ENCODE results near the gene ARL4A. TPM values are rescaled to one million over a fixed set of nuclear protein-coding genes. Genes with fewer than 3 reads are reported as not detected.

ARL4A gene
- total and polyA plus RNA-seq, 9 of the 15 experiments (the other 6 are each of a cell fraction or from before 2014, with no cell fraction given): 118 to 688 (median 172) TPM

DNA sequence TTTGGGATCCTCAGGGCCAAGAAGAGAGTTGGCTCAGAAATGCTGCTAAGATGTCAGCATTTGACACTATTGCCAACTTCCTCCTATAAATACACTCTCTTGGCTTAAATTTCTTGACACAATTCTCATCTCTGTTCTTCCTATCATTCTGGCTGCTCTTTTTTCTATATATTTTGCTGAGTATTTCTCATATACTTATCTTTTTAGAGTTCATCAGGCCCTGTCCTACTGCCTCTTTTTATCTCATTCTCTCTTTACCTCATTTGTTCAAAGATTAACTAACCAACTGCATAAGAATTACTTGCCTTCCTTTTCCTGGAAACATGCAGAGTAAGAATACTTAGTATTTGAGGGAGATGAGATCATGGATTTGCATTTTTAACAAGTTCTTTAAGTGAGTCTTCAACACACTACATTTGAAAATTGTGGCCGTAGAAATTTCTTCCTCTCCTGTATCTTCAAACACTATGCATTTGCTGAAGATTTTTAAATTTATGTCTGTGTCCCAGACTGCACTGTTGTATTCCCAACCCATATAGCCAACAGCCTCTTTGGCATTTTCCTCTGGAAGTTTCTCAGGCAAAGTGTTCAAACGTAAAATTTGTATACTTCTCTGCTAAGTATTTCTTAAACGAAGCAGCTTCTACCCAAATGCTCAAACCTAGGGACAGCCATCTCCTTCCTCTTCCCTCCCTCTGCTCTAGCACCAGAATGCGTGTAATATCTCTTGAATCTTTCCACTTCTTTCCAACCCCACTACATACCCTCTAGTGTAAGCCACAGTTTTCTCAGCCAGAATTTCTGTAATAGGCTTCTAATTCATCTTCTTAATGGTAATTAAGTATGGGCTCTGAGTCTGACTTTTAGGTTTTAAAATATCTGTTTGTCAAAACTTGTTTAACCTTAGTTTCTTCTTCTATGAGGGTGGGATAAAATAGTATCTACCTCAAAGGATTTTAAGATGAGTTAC lies 35.5 kb downstream of the ARL4A start (continued):
- 0 out of 2 replicates have a peak, but pooled peaks have one; percentile 46 for TF ChIP-seq TCFL5 (CRISPR knock-in tag; conservative IDR thresholded peaks at IDR 0.05)
- TF ChIP-seq CXXC5 (CRISPR knock-in tag; IDR thresholded peaks at IDR 0.05): peak; percentile 13; the same call in 1 of the 2 replicates
- TF ChIP-seq, protein P1, sequence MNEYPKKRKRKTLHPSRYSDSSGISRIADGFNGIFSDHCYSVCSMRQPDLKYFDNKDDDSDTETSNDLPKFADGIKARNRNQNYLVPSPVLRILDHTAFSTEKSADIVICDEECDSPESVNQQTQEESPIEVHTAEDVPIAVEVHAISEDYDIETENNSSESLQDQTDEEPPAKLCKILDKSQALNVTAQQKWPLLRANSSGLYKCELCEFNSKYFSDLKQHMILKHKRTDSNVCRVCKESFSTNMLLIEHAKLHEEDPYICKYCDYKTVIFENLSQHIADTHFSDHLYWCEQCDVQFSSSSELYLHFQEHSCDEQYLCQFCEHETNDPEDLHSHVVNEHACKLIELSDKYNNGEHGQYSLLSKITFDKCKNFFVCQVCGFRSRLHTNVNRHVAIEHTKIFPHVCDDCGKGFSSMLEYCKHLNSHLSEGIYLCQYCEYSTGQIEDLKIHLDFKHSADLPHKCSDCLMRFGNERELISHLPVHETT (CRISPR knock-in tag; conservative IDR thresholded peaks at IDR 0.05 in 1 of 2, IDR thresholded peaks at IDR 0.05 in 1 of 2): peak in 1 of 2 experiments; percentile 41; a peak in 2 of 4 replicates
- TF ChIP-seq, protein P2, sequence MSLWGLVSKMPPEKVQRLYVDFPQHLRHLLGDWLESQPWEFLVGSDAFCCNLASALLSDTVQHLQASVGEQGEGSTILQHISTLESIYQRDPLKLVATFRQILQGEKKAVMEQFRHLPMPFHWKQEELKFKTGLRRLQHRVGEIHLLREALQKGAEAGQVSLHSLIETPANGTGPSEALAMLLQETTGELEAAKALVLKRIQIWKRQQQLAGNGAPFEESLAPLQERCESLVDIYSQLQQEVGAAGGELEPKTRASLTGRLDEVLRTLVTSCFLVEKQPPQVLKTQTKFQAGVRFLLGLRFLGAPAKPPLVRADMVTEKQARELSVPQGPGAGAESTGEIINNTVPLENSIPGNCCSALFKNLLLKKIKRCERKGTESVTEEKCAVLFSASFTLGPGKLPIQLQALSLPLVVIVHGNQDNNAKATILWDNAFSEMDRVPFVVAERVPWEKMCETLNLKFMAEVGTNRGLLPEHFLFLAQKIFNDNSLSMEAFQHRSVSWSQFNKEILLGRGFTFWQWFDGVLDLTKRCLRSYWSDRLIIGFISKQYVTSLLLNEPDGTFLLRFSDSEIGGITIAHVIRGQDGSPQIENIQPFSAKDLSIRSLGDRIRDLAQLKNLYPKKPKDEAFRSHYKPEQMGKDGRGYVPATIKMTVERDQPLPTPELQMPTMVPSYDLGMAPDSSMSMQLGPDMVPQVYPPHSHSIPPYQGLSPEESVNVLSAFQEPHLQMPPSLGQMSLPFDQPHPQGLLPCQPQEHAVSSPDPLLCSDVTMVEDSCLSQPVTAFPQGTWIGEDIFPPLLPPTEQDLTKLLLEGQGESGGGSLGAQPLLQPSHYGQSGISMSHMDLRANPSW (CRISPR knock-in tag; IDR thresholded peaks at IDR 0.05): no peak
- TF ChIP-seq RAD21 (CRISPR knock-in tag; conservative IDR thresholded peaks at IDR 0.05 in 1 of 2, IDR thresholded peaks at IDR 0.05 in 1 of 2): 0 out of 4 replicates have a peak, but pooled peaks of 1 of the 2 experiments have one; percentile 10
- peak; percentile 17; the same call in 1 of the 2 replicates for TF ChIP-seq ZBTB17 (CRISPR knock-in tag; IDR thresholded peaks at IDR 0.05)
- TF ChIP-seq ZNF436 (CRISPR knock-in tag; IDR thresholded peaks at IDR 0.05): 0 out of 2 replicates have a peak, but pooled peaks have one; percentile 5
- TF ChIP-seq, protein P3, sequence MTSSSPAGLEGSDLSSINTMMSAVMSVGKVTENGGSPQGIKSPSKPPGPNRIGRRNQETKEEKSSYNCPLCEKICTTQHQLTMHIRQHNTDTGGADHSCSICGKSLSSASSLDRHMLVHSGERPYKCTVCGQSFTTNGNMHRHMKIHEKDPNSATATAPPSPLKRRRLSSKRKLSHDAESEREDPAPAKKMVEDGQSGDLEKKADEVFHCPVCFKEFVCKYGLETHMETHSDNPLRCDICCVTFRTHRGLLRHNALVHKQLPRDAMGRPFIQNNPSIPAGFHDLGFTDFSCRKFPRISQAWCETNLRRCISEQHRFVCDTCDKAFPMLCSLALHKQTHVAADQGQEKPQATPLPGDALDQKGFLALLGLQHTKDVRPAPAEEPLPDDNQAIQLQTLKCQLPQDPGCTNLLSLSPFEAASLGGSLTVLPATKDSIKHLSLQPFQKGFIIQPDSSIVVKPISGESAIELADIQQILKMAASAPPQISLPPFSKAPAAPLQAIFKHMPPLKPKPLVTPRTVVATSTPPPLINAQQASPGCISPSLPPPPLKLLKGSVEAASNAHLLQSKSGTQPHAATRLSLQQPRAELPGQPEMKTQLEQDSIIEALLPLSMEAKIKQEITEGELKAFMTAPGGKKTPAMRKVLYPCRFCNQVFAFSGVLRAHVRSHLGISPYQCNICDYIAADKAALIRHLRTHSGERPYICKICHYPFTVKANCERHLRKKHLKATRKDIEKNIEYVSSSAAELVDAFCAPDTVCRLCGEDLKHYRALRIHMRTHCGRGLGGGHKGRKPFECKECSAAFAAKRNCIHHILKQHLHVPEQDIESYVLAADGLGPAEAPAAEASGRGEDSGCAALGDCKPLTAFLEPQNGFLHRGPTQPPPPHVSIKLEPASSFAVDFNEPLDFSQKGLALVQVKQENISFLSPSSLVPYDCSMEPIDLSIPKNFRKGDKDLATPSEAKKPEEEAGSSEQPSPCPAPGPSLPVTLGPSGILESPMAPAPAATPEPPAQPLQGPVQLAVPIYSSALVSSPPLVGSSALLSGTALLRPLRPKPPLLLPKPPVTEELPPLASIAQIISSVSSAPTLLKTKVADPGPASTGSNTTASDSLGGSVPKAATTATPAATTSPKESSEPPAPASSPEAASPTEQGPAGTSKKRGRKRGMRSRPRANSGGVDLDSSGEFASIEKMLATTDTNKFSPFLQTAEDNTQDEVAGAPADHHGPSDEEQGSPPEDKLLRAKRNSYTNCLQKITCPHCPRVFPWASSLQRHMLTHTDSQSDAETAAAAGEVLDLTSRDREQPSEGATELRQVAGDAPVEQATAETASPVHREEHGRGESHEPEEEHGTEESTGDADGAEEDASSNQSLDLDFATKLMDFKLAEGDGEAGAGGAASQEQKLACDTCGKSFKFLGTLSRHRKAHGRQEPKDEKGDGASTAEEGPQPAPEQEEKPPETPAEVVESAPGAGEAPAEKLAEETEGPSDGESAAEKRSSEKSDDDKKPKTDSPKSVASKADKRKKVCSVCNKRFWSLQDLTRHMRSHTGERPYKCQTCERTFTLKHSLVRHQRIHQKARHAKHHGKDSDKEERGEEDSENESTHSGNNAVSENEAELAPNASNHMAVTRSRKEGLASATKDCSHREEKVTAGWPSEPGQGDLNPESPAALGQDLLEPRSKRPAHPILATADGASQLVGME (CRISPR knock-in tag; IDR thresholded peaks at IDR 0.05): no peak
- peak; percentile 33 for TF ChIP-seq HMGN3 (IDR thresholded peaks at IDR 0.05; ENCODE audit: borderline replicate concordance, extremely low read depth, insufficient read length, low read depth, low read length)
- peak; percentile 82 for TF ChIP-seq TAF9B (IDR thresholded peaks at IDR 0.05; ENCODE audit: partially characterized antibody)
- peak; percentile 18; the same call in 1 of the 2 replicates for TF ChIP-seq SUPT5H (IDR thresholded peaks at IDR 0.05)
- TF ChIP-seq RBBP5 (IDR thresholded peaks at IDR 0.05; ENCODE audit: borderline replicate concordance, insufficient read depth, low read length, poor library complexity, severe bottlenecking): peak; percentile 38
- 0 out of 2 replicates have a peak, but pooled peaks have one; percentile 29 for TF ChIP-seq BCL6 (CRISPR knock-in tag; IDR thresholded peaks at IDR 0.05)
- peak; percentile 90 for TF ChIP-seq ARID1B (IDR thresholded peaks at IDR 0.05)
